Neural cell (in vitro differentiated cells): ENCODE data around the gene MAP3K1. TPM values are rescaled to one million over a fixed set of nuclear protein-coding genes. Genes with fewer than 3 reads are reported as not detected.
A peak's percentile ranks its signal among the peaks of the same experiment; 100 is the strongest.

ENCODE experiments used
- H2AFZ ChIP-seq: fragments of 200-600, 300-800 bp; sonication (generic), shearing (Covaris generic); 2 replicates; pipeline ENCODE4 v1.6.0; 2014; ENCODE audit warnings: low read depth, mild to moderate bottlenecking, antibody characterized with exemption, low read length, moderate library complexity
- H3F3A ChIP-seq: fragments of 200-600 bp; shearing (Covaris generic); 2 replicates; pipeline ENCODE4 v1.6.1; 2016; ENCODE audit warnings: mild to moderate bottlenecking, moderate library complexity, mixed read lengths, antibody characterized with exemption, low read length; ENCODE audit not compliant: insufficient read depth, poor library complexity, severe bottlenecking
- H3K27ac ChIP-seq: fragments of 200-600, 300-800 bp; sonication (generic), shearing (Covaris generic); 2 replicates; pipeline ENCODE4 v1.5.1; 2014; ENCODE audit warnings: mild to moderate bottlenecking, low read length, moderate library complexity
- H3K27me3 ChIP-seq: fragments of 300-800, 200-600 bp; sonication (generic), shearing (Covaris generic); 2 replicates; pipeline ENCODE4 v1.6.0; 2014; ENCODE audit warnings: mild to moderate bottlenecking, low read depth, low read length, moderate library complexity; ENCODE audit not compliant: insufficient read depth
- H3K36me3 ChIP-seq: fragments of 300-800, 200-600 bp; sonication (generic), shearing (Covaris generic); 2 replicates; pipeline ENCODE4 v1.5.1; 2014; ENCODE audit warnings: mild to moderate bottlenecking, antibody characterized with exemption, low read length, moderate library complexity; ENCODE audit not compliant: insufficient read depth
- H3K4me2 ChIP-seq: fragments of 300-800, 200-600 bp; sonication (generic), shearing (Covaris generic); 2 replicates; pipeline ENCODE4 v1.6.0; 2014; ENCODE audit warnings: mild to moderate bottlenecking, low read length
- H3K4me3 ChIP-seq: fragments of 300-800, 200-600 bp; sonication (generic), shearing (Covaris generic); 2 replicates; pipeline ENCODE4 v1.5.1; 2014; ENCODE audit warnings: mild to moderate bottlenecking, low read length, moderate library complexity
- H3K79me2 ChIP-seq: fragments of 200-600 bp; shearing (Covaris generic); replicated peaks from 2 replicates; pipeline ENCODE4 v1.6.0; 2014; ENCODE audit warnings: mild to moderate bottlenecking, low read length, moderate library complexity; ENCODE audit not compliant: insufficient read depth
- H3K9ac ChIP-seq: fragments of 300-800, 200-600 bp; sonication (generic), shearing (Covaris generic); 2 replicates; pipeline ENCODE4 v1.6.1; 2016; ENCODE audit warnings: mild to moderate bottlenecking, low read length, mixed read lengths
- H3K9me2 ChIP-seq: fragments of 200-600 bp; shearing (Covaris generic); 2 replicates; pipeline ENCODE4 v1.6.1; 2016; ENCODE audit warnings: mild to moderate bottlenecking, low read length, mixed read lengths; ENCODE audit not compliant: insufficient read depth
- H3K9me3 ChIP-seq: fragments of 200-600, 300-800 bp; sonication (generic), shearing (Covaris generic); 2 replicates; pipeline ENCODE4 v1.6.1; 2016; ENCODE audit warnings: mild to moderate bottlenecking, mixed run types, low read length, moderate library complexity, mixed read lengths
- H4K20me1 ChIP-seq: fragments of 200-600 bp; shearing (Covaris generic); 2 replicates; pipeline ENCODE4 v1.6.1; 2016; ENCODE audit warnings: mild to moderate bottlenecking, mixed run types; ENCODE audit not compliant: insufficient read depth
- EP300 ChIP-seq: fragments of 450-650 bp; conservative IDR thresholded peaks from 2 replicates; pipeline ENCODE4 v1.6.1; 2014; ENCODE audit warnings: antibody characterized with exemption, mild to moderate bottlenecking, moderate library complexity; ENCODE audit not compliant: poor library complexity, severe bottlenecking
- EZH2 ChIP-seq: fragments of 200-600, 300-800 bp; shearing (Covaris generic), sonication (generic); IDR thresholded peaks from 2 replicates; pipeline ENCODE4 v1.6.1; 2014; ENCODE audit warnings: antibody characterized with exemption, low read length, borderline replicate concordance, mild to moderate bottlenecking; ENCODE audit not compliant: insufficient read depth, poor library complexity, severe bottlenecking
- MXI1 ChIP-seq: fragments of 450-650 bp; conservative IDR thresholded peaks from 2 replicates; pipeline ENCODE4 v1.6.1; 2014; ENCODE audit warnings: antibody characterized with exemption, mild to moderate bottlenecking; ENCODE audit not compliant: poor library complexity, severe bottlenecking
- POLR2AphosphoS5 ChIP-seq: IDR thresholded peaks from 2 replicates; pipeline ENCODE4 v1.6.1; 2012
- RAD21 ChIP-seq: fragments of 450-650 bp; conservative IDR thresholded peaks from 2 replicates; pipeline ENCODE4 v1.6.1; 2014; ENCODE audit warnings: antibody characterized with exemption, mild to moderate bottlenecking, moderate library complexity
- REST ChIP-seq: IDR thresholded peaks from 2 replicates; pipeline ENCODE4 v1.6.1; 2012; ENCODE audit warnings: borderline replicate concordance
- SMC3 ChIP-seq: fragments of 450-650 bp; conservative IDR thresholded peaks from 2 replicates; pipeline ENCODE4 v1.6.1; 2014; ENCODE audit warnings: antibody characterized with exemption, mild to moderate bottlenecking, moderate library complexity; ENCODE audit not compliant: poor library complexity
- TAF1 ChIP-seq: IDR thresholded peaks from 2 replicates; pipeline ENCODE4 v1.6.1; 2012; ENCODE audit warnings: low read depth
- polyA plus RNA-seq: library from polyadenylated mRNA; depleted of rRNA; stranded (reverse); fragments of >200 nt; gene quantifications from 2 replicates; pipeline ENCODE4 v1.2.3, GENCODE V29; 2014
- TF ChIP-seq, protein P1 (sequence below): fragments of 450-650 bp; IDR thresholded peaks from 2 replicates; pipeline ENCODE4 v1.5.1; 2014; ENCODE audit warnings: antibody characterized with exemption, mild to moderate bottlenecking, moderate library complexity; ENCODE audit not compliant: poor library complexity, severe bottlenecking

MAP3K1 gene
- polyA plus RNA-seq, 1 donor from 2014 or later, result 26.4 TPM

DNA sequence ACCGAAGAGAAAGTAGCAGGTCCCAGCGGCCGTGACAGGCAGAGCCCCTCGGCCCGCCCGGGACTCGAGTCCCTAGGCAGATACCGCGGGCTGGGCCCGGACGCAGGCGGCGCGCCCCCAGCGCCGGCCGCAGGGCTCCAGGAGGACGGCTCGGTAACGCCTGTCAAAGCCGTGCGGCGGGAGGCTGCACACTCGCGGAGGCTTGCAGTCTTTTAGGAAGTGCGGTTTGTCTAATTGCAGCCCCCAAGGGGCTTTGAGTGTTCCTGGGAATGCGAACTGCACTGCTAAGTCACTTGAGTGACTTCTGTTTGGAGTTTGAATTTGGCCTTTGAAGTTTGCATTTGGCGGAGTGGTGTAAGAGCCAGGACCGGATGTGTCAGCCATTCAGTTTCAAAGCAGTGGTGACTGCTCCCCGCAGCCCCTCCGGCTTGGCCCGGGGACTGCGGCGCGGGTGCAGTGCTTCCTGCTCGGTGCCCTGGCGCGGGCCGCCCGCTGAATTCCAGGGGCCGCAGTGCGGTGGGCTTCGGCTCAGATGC is 1.3 kb downstream of the MAP3K1 start:
- Histone ChIP-seq H3K9ac (peak overlapping the region; percentile 77), H2AFZ (no peak overlapping the region), H3K79me2 (peaks cover 54% of the 10 kb centered on the region), H3K4me2 (peak overlapping the region; percentile 78), H4K20me1 (peaks cover 6% of the 10 kb centered on the region), H3K27ac (no peak overlapping the region), H3K27me3 (peaks cover 19% of the 10 kb centered on the region), H3K9me3 (no peaks in the 10 kb centered on the region), H3K9me2 (no peaks in the 10 kb centered on the region), H3F3A (no peaks in the 10 kb centered on the region), H3K36me3 (no peaks in the 10 kb centered on the region), H3K4me3 (peak overlapping the region; percentile 86)
- no peak for TF ChIP-seq EZH2
- TF ChIP-seq REST, result peak; percentile 29

GRCh38 chr5:56817263-56818014 is 2.1 kb downstream of the MAP3K1 start:
- peak overlapping the region; percentile 86 for H3K4me3 ChIP-seq
- H4K20me1 ChIP-seq, result peaks cover 6% of the 10 kb centered on the region
- H2AFZ ChIP-seq, result no peak overlapping the region
- no peaks in the 10 kb centered on the region for H3K9me2 ChIP-seq
- no peak overlapping the region for H3K27ac ChIP-seq
- H3K36me3 ChIP-seq, result no peaks in the 10 kb centered on the region
- H3K4me2 ChIP-seq, result peak overlapping the region; percentile 78
- H3K27me3 ChIP-seq, result peaks cover 19% of the 10 kb centered on the region
- H3K9ac ChIP-seq, result peak overlapping the region; percentile 77
- TF ChIP-seq EZH2 (no peak), RAD21 (no peak), SMC3 (no peak), REST (no peak), EP300 (no peak), POLR2AphosphoS5 (no peak), MXI1 (no peak), TAF1 (no peak)
- TF ChIP-seq, protein P1, sequence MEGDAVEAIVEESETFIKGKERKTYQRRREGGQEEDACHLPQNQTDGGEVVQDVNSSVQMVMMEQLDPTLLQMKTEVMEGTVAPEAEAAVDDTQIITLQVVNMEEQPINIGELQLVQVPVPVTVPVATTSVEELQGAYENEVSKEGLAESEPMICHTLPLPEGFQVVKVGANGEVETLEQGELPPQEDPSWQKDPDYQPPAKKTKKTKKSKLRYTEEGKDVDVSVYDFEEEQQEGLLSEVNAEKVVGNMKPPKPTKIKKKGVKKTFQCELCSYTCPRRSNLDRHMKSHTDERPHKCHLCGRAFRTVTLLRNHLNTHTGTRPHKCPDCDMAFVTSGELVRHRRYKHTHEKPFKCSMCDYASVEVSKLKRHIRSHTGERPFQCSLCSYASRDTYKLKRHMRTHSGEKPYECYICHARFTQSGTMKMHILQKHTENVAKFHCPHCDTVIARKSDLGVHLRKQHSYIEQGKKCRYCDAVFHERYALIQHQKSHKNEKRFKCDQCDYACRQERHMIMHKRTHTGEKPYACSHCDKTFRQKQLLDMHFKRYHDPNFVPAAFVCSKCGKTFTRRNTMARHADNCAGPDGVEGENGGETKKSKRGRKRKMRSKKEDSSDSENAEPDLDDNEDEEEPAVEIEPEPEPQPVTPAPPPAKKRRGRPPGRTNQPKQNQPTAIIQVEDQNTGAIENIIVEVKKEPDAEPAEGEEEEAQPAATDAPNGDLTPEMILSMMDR, result no peak
- no peaks in the 10 kb centered on the region for H3F3A ChIP-seq
- no peaks in the 10 kb centered on the region for H3K9me3 ChIP-seq
- H3K79me2 ChIP-seq, result peaks cover 60% of the 10 kb centered on the region
